SJCRH30 (cell line): ENCODE measurements around the gene TRIM66. TPM values are rescaled to one million over a fixed set of nuclear protein-coding genes. Genes with fewer than 3 reads are reported as not detected.
A peak's percentile ranks its signal among the peaks of the same experiment; 100 is the strongest.

ENCODE experiments used
- DNase-seq, 2 experiments: peaks; one replicate each; pipeline ENCODE4 v3.0.0-alpha.2; 2015 to 2020
- H3K27ac ChIP-seq: fragments of 250-450 bp; sonication (Bioruptor Pico); 2 replicates; pipeline ENCODE4 v1.5.1; 2020; ENCODE audit warnings: mild to moderate bottlenecking, moderate library complexity
- H3K27me3 ChIP-seq: fragments of 250-450 bp; sonication (Bioruptor Pico); 2 replicates; pipeline ENCODE4 v1.5.1; 2020; ENCODE audit warnings: mild to moderate bottlenecking, moderate library complexity
- H3K36me3 ChIP-seq: fragments of 250-450 bp; sonication (Bioruptor Pico); 2 replicates; pipeline ENCODE4 v1.5.1; 2020; ENCODE audit warnings: mild to moderate bottlenecking, moderate library complexity
- H3K4me1 ChIP-seq: fragments of 250-450 bp; sonication (Bioruptor Pico); 2 replicates; pipeline ENCODE4 v1.5.1; 2020; ENCODE audit warnings: mild to moderate bottlenecking, moderate library complexity
- H3K4me3 ChIP-seq: fragments of 250-450 bp; sonication (Bioruptor Pico); 2 replicates; pipeline ENCODE4 v1.5.1; 2020; ENCODE audit warnings: mild to moderate bottlenecking, moderate library complexity
- H3K9me3 ChIP-seq: fragments of 250-450 bp; sonication (Bioruptor Pico); replicated peaks from 2 replicates; pipeline ENCODE4 v1.5.1; 2020; ENCODE audit warnings: mild to moderate bottlenecking, moderate library complexity
- total RNA-seq: library from RNA; depleted of rRNA; stranded (reverse); fragments of >200 nt; shearing (Covaris generic); gene quantifications from 2 replicates; pipeline ENCODE4 v1.2.3, GENCODE V29; 2014

Gene TRIM66
- total RNA-seq, 1 experiment from 2014 or later = 2.0 TPM

DNA sequence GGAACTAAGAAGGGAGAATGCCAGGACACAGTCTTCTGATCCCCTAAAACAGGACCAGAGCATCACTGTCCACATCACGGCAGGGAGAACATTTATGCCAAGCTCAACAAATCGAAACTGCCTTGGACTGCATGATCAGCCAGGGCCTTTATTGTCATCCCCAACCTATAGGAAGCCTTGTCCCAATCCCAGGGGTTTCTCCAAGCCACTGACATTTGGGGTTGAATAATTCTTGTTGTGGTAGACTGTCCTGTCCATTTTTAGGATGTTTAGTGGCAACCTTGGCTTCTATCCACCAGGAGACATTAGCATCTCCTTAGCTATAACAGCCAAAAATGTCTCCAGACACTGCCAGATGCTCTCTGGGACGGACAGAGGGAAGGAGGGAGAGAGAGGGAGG is 37.3 kb upstream of the TRIM66 start:
- H3K9me3 ChIP-seq = no peaks in the 10 kb centered on the region
- H3K27ac ChIP-seq = peak overlapping the region; percentile 54
- no peak overlapping the region for H3K4me3 ChIP-seq
- H3K4me1 ChIP-seq = peaks cover 52% of the 10 kb centered on the region
- H3K36me3 ChIP-seq = peaks cover 30% of the 10 kb centered on the region
- no peaks in the 10 kb centered on the region for H3K27me3 ChIP-seq
- DNase-seq = no peak

DNA sequence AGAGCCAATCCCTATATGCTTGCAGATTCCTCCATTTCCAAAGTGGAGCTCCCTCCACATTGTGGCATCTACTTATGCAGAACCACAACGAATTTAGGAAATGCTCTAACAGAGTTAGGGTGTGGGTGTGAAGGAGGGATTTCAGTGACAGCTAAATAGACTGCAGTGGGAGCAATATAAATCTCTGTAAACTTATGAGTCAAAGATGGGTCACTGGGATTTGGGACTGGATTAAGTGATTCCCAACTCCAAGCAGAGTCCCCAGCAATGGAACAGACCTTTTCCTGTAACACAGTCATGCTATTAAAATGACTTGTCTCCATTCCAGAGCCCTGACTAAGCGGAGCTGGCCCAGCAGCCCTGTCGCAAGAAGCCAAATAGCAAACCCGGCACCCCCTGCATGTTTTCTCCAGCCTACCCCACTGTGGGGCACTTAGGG is 36.8 kb upstream of the TRIM66 start:
- H3K4me3 ChIP-seq = no peak overlapping the region

DNA sequence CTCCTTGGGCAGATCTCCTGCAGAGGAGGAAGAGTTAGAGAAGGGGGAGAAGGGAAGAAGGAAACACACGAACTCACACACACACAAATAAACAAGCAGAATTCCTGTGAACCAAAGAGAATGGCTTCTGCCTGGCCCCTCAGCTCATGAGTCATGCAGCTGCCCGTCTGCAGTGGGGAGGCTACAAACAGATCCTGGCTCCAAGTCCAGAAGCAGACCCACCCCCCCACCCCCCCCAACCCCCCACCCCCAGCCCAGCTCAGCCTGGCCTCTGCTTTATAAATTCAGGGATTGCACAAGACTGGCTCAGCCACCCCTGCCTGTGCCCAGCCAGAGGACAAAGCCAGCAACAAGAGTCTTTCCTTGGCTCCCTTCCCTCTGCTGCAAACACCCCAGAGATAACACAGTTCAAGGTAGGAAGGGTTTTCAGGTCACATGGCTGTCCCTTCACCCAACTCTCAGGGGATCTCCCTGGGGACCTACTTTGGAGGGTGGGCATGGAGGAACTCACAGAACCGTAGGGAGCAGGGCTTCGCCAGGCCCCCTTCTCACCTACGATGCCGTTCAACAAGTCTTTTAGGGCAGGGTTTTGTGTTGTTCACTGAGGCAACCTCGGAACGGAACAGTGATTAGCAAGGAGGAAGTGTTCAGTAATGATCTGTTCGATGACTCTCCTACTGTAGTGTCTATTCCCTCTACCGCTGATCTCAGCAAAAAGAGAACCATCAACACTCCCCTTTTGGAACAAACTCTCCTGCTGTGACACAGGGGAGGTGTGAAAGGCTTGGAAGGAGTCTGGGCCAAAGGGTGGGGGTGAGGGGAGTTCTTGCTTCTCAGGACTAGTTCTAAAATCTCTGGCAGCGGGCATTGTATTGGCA is 35.6 kb upstream of the TRIM66 start:
- Histone ChIP-seq H3K27me3 (no peaks in the 10 kb centered on the region), H3K4me3 (no peak overlapping the region), H3K4me1 (peaks cover 48% of the 10 kb centered on the region), H3K9me3 (no peaks in the 10 kb centered on the region), H3K27ac (peak overlapping the region; percentile 54; the same call in 1 of the 2 replicates), H3K36me3 (peaks cover 35% of the 10 kb centered on the region)
- DNase-seq = peak; percentile 19 to 28

More for the DNA sequence above, 36.8 kb upstream of the TRIM66 start:
- Histone ChIP-seq H3K36me3 (peaks cover 29% of the 10 kb centered on the region), H3K27me3 (no peaks in the 10 kb centered on the region), H3K9me3 (no peaks in the 10 kb centered on the region), H3K27ac (peak overlapping the region; percentile 54), H3K4me1 (peaks cover 48% of the 10 kb centered on the region)
- DNase-seq = peak; percentile 67 to 68

DNA sequence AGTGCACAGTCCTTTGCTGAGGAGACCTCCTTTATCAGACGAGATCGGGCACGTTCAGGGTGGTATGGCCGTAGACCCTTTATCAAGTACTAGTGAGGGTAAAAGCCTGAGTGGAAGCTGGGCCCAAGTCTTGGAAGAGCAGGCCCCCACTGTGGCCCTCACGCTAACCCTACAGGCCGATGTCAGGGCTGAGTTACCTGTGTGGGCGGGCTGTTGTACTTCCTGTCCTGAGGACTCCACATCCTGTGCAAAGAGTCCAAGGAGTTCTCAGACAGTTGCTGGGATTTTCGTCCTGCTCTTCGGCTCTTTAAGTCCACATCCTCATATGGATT is 35.0 kb upstream of the TRIM66 start:
- Histone ChIP-seq H3K9me3 (no peaks in the 10 kb centered on the region), H3K27me3 (no peaks in the 10 kb centered on the region), H3K4me3 (no peak overlapping the region), H3K27ac (no peak overlapping the region; the same call in 1 of the 2 replicates), H3K4me1 (peaks cover 48% of the 10 kb centered on the region), H3K36me3 (peaks cover 31% of the 10 kb centered on the region)
- no peak for DNase-seq

DNA sequence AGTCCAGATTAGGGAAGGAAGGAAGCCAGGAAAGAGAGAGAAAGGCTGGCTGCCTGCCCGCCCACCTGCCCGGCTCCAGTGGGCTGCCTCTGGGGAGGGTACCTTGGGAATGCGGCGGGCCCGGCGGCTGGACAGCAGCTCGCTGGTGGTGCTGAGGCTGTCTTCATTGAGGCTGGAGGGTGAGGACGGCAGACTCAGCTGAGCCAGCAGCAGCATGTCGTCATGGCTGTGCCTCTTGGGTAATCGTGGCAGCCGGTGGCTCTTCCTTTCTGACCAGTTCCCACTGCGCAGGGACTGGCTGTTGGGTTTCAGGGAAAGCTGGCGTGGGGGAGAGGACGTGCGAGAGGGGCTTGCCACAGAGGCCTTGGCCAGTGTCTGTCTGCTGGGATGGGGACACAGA is 33.0 kb upstream of the TRIM66 start:
- Histone ChIP-seq H3K4me1 (peaks cover 30% of the 10 kb centered on the region), H3K4me3 (no peak overlapping the region), H3K27me3 (no peaks in the 10 kb centered on the region), H3K36me3 (peaks cover 40% of the 10 kb centered on the region), H3K27ac (no peak overlapping the region), H3K9me3 (no peaks in the 10 kb centered on the region)
- DNase-seq = no peak

DNA sequence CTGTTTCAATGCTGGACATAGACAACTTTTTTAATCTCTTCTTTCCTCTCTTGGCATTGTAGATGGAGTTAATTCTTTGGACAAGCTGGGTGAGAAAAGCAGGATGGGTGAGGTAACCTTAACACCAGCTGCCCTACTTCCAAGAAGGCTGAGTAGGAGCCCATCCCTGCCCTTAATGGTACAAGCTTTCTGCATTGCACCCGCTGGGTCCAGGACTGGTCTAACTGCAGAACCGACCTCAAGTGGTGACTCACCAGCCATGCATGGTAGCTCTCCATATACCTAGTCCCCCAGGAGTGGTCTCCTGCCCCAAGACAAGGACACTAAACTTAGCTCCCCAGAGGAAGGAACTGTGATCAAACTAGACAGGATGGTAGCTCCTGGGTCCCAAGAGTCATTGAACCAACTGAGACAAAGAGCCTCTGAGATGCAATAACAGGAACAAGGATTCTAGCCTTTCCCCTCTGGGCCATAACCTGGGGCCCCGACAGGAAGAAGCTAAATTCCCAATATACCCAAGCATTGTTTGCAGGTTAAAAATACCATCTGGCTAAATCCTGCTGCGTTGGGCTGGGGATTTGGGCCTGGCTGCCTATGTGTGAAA is 32.3 kb upstream of the TRIM66 start:
- DNase-seq = no peak
- H3K4me3 ChIP-seq = no peak overlapping the region
- H3K27ac ChIP-seq = no peak overlapping the region
- no peaks in the 10 kb centered on the region for H3K27me3 ChIP-seq
- H3K9me3 ChIP-seq = no peaks in the 10 kb centered on the region
- H3K4me1 ChIP-seq = peaks cover 22% of the 10 kb centered on the region
- H3K36me3 ChIP-seq = peaks cover 48% of the 10 kb centered on the region

DNA sequence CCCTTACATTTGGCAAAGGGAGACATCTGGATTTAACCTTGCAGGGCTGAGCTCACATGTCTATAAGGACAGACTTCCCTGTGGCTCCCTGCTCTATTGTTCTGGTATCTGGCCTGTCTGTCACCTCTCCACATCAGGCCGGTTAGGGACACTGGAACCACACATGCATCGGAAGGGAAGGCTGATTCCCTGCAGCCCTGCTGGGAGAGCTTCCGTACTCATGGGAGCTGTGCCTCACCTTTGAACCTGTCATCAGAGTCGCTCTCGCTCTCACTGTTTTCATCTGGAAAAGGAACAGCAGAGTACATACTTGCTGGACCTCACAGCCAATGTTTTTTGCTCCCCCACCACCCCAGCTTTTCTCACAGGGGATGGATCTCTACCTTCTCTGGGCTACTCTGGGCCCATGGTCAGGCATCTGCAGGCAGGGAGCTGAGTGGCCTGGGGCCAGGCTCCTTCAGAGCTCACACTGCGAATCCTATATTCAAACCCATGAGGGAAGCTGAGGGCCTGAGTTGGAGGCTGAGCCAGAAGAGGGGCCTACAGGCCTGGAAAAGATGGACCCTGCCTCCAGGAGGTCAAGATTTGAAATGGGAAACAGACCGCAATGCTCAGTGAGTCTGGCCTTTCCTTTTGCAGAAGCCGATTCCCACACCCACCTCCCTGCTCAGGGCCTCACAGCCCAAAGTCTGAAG is 31.4 kb upstream of the TRIM66 start:
- Histone ChIP-seq H3K4me3 (no peak overlapping the region), H3K27me3 (no peaks in the 10 kb centered on the region), H3K27ac (no peak overlapping the region), H3K36me3 (peaks cover 53% of the 10 kb centered on the region), H3K9me3 (no peaks in the 10 kb centered on the region), H3K4me1 (peaks cover 15% of the 10 kb centered on the region)
- no peak for DNase-seq

DNA sequence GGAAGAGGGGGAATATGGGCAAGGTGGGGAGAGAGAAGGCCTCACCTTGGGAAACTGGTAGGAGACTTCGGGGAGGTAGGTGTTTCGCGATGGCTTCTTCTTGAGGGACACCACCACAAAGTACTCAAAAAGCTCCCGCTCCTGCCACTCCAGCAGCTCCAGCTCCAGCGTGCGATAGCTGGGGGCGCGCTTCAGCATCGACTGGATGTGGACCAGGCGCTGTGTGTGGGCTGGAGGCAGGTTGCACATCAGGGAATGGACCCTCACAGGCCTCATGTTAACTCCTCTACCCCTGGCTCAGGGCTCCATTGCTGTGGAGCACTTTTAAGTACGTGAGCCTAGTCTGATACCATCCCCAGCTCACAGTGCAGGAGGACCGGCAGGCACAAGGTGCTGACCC is 30.0 kb upstream of the TRIM66 start:
- H3K4me1 ChIP-seq = peaks cover 3% of the 10 kb centered on the region

DNA sequence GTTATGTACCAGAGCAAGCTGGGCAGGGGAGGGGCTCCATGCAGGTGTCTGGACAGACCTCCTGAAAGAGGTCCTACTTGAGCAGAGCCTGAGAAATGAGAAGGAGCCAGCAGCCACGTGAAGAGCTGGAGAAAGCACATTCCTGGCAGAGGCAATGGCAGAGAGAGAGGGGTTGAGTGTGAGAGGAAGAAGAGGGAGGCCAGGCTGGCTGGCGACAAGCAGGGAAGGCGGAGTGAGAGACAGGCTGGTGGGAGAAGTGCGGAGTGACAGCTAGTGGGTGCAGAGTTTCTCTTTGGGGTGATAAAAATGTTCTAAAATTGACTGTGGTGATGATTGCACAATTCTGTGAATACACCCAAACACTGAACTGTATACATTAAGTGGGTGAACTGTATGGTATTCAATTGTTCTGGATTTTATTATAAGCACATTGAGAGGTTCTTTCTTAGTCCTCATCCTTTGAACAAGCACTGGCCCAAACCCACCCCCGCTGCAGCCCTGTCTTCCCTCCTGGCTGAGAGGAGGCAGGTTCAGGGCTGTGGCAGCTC is 29.5 kb upstream of the TRIM66 start:
- DNase-seq = no peak
- Histone ChIP-seq H3K4me3 (no peak overlapping the region), H3K4me1 (no peaks in the 10 kb centered on the region; the same call in 1 of the 2 replicates), H3K27me3 (no peaks in the 10 kb centered on the region), H3K36me3 (peaks cover 59% of the 10 kb centered on the region), H3K27ac (no peak overlapping the region), H3K9me3 (no peaks in the 10 kb centered on the region)

More for the DNA sequence above, 30.0 kb upstream of the TRIM66 start:
- no peaks in the 10 kb centered on the region for H3K9me3 ChIP-seq
- no peak overlapping the region for H3K27ac ChIP-seq
- H3K4me3 ChIP-seq = no peak overlapping the region
- H3K36me3 ChIP-seq = peaks cover 61% of the 10 kb centered on the region
- H3K27me3 ChIP-seq = no peaks in the 10 kb centered on the region
- no peak for DNase-seq

DNA sequence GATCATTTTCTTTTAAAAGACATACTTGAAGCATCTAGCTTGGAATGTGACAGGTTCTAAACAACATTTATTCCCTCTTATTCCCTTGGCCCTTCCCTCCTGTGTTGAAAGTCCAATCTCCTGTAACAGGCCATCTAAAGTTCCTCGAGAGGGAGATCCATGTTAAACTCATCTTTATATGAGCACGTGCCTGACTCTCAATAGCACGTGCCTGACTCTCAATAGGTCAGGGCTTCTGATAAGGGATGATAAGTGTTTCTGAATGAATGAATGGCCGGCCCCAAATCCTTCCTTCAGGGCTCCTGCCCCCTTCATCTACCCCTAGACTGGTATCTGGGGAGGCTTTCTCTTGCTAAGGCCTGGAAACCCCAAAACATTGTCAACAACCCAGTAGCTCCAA is 27.3 kb upstream of the TRIM66 start:
- H3K36me3 ChIP-seq = peaks cover 63% of the 10 kb centered on the region
- no peaks in the 10 kb centered on the region; the same call in 1 of the 2 replicates for H3K4me1 ChIP-seq
- no peak for DNase-seq

DNA sequence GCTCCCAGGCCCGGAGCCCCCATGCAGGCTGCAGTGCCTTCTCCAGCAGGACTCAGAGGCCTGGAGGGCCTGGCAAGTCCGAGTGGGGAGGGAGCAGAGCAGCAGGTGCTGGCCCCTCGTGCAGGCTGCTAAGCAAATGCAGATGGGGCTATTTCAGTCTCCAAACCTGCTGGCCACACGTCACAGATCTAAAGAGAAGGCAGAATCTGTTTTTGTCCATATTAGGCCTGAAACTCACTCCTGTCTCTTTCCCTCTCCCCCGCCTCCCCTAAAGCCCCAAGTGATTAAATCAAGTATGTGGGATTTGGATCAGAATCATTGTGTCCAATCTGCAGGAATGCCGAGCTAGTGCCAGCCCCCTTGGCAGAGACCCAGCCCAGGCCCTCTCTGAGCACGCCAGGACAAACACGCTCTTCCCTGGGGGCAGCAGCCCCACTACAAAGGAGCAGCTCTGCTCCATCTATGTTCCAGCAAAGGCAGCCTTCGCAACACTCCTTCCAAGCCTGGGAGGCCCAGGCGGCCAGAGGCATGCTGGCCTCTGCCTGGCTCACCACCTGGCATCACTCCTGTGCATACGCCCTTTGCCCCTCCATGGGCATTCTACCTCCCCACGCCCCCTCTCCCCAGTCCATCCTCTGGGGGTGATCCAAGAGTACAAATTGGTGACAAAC is 26.7 kb upstream of the TRIM66 start:
- H3K9me3 ChIP-seq = no peaks in the 10 kb centered on the region
- peak; percentile 38 for DNase-seq
- H3K4me3 ChIP-seq = no peak overlapping the region
- H3K27me3 ChIP-seq = no peaks in the 10 kb centered on the region
- H3K36me3 ChIP-seq = peaks cover 58% of the 10 kb centered on the region
- H3K27ac ChIP-seq = no peak overlapping the region
- H3K4me1 ChIP-seq = no peaks in the 10 kb centered on the region; the same call in 1 of the 2 replicates

More for the DNA sequence above, 27.3 kb upstream of the TRIM66 start:
- Histone ChIP-seq H3K9me3 (no peaks in the 10 kb centered on the region), H3K27ac (no peak overlapping the region), H3K27me3 (no peaks in the 10 kb centered on the region), H3K4me3 (no peak overlapping the region)

DNA sequence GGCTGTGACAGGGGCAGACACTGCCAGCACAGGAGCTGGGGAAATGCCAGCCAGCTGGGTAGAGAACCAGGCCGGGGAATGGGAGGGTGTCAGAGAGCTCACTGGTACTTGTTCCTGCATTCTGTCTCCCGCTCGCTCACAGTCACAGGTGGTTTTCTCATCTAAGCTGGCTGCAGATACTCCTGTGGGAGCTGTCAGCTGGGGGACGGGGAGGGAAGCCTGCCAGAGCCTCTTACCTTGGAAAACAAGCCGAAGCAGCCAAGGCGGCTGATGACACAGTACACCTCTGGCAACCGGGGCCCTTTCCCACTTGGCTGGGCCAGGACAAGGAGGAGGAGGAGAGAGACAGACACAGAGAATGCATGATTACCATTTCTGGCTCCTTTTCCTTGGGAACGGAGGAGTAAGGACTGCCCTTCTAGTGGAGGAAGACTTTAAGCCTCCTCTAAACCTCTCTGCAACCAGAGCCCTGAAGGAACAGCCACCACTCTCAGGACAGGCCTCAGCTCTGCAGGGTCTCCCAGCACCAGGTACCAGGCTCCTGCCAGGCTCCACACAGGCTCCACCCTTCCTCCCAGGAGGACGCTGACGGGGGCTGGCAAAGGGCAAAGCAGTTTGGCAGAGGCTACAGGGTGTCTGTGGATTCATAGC is 25.2 kb upstream of the TRIM66 start:
- Histone ChIP-seq H3K27me3 (no peaks in the 10 kb centered on the region), H3K4me1 (no peaks in the 10 kb centered on the region; the same call in 1 of the 2 replicates), H3K9me3 (no peaks in the 10 kb centered on the region), H3K36me3 (peaks cover 50% of the 10 kb centered on the region), H3K4me3 (no peak overlapping the region), H3K27ac (no peak overlapping the region)
- no peak for DNase-seq

DNA sequence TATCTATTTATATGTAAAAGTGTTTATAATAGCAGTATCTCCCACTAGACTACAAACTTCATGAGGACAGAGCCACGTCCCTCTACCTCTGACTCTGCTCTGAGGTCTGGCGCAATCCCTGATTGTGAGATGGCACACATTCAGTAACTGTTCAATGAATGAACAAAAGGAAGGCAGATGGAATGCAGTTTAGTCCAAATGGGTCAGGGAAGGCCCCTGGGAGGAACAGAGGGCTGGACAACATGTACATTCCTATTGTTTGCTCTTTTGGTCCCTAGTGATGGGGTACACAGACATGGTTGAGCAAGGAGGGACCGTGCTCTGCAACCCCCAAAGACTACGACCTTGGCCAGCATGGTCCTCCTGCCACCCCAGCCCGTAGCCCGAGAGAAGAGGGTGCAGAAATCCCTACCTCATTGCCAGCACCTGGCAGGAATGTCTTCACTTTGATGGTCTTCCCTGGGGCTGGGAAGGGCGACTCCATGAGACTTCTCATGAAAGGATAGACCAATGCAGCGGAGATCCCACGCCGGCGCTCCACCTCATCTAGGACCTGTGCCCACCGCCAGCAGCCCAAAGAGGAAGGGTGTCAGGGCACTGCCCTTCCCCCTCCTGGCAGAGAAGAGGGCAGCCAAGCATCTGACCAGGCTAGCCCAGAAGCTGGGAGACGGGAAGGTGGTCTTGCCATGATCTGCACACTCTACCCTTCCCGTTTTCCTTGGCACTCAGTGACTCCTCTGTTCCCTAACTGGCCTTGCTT is 24.4 kb upstream of the TRIM66 start:
- Histone ChIP-seq H3K4me1 (no peaks in the 10 kb centered on the region; the same call in 1 of the 2 replicates), H3K4me3 (no peak overlapping the region), H3K27me3 (no peaks in the 10 kb centered on the region), H3K36me3 (peaks cover 45% of the 10 kb centered on the region), H3K9me3 (no peaks in the 10 kb centered on the region), H3K27ac (no peak overlapping the region)
- DNase-seq = no peak
